Adipose tissue (tissue), 3 donors: Measurements from ENCODE around the gene FOXO6. TPM values are rescaled to one million over a fixed set of nuclear protein-coding genes. Genes with fewer than 3 reads are reported as not detected.

Experiments
- H3K27ac ChIP-seq: one replicate; pipeline ENCODE4 v1.5.1; 2013; ENCODE audit warnings: low read depth, low read length
- WGBS, 3 donors: extraction: QIAGEN DNeasy Blood & Tissue Kit; methylation state at CpG; one replicate each; pipeline ENCODE4 v1.1.7; 2013; 5-methylcytosine and 5-hydroxymethylcytosine counted together
- polyA plus RNA-seq, 3 donors: library from polyadenylated mRNA; stranded (reverse); fragments of 200-250 nt; gene quantifications; one replicate each; pipeline ENCODE4 v1.2.3, GENCODE V29; 2013
- donor health status: healthy with polysubstance abuse.
- donor health status: Bipolar disorder and iron deficiency.
- donor health status: healthy.

FOXO6 gene
- polyA plus RNA-seq = under 1 TPM; 0.24 to 0.37 (median 0.34) TPM

DNA sequence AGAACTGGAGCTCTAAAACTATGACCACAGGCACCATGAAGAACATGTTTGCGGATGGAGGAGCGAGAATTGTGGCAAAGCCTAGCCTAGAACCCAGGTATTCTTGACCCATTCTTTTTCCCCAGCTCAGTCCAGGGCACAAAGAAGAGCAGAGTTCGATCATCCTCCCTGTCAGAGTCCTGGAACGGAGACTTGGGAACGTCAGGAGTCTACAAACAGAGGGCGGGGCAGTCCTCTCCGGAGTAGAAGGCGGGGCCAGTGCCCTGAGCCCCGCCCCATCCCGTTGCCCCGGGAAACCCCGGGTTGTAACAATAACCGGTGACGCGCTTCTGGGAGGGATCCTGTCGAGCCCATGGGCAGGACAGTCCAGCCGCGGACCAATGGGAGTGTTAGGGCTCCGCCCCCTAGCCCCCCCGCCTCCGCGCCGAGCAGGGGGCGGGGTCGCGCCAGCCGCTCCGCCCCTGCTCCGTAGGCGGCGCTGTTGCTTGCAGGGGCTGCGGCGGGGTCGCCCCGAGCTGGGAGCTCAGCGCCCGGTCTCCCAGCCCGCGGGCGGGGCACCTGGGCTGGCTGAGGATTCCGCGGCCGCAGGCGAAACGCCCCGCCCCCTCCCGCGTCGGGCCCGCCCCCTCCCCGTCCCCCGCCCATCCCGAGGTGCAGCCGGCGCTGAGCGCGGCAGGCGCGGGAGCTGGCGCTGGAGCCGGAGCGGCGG, at the start of gene FOXO6:
TSS of gene FOXO6 (plus strand) at position 649 of the 709 bp plus-strand sequence.
- no peak within 1 kb of the TSS for H3K27ac ChIP-seq
- 4% methylated on average over 40 to 63 of the region's 63 CpGs for WGBS, 3 donors

DNA sequence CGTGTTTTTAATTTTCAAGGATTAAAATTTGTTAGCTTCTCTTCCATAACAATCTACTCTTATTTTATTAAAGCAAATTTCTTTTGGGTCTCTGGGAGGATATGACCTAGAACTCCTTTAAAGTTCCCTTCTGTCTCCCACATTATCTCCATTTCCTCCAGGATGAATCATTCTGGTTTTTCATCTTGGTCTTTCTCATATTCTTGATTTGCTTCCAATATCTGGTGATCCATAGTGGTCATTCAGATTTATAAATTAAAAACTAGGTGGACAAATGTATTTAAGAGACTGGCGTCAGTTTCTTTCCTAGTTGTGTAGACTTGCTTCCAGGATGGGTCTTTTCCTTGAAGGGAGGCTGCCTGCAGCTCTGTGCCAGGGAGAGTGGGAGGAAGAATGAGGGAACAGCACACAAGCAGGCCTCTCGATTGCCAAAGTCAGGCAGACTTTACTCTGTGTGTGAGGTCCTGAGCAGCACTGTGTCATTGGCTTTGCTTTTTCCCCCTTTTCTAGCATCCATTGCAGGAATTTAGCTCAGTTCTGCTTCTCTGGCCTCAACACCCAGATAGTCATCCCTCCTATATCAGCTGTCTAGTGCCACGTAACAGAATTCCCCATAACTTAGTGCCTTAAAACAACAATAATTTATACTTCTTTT, 48.1 kb upstream of the FOXO6 start:
- 71 to 88% (median 77%) methylated on average over 4 of the region's 4 CpGs for WGBS, 3 donors
- no peak overlapping the region for H3K27ac ChIP-seq

DNA sequence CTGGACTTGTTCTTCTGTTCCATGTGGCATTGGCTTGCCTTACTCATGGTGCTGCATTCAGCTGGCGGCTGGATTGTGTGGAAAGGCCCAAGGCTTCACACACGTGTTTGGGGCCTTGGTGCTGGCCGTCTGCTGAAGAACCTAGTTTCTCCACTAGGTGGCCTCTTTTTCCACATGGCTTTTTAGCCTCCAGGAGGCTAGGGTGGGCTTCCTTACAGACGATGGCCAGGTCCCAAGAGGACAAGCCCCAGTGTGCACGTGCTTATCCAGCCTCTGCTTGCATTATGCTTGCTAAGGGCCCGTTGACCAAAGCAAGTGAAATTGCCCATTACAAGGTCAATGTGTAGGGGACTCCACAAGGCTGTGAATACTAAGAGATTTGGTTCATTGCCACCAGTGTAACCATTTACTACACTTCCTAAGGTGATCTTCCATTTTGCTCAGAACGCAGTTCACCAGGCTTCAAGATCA, 47.5 kb upstream of the FOXO6 start:
- WGBS, 3 donors = 64 to 81% (median 69%) methylated on average over 7 of the region's 7 CpGs
- no peak overlapping the region for H3K27ac ChIP-seq

DNA sequence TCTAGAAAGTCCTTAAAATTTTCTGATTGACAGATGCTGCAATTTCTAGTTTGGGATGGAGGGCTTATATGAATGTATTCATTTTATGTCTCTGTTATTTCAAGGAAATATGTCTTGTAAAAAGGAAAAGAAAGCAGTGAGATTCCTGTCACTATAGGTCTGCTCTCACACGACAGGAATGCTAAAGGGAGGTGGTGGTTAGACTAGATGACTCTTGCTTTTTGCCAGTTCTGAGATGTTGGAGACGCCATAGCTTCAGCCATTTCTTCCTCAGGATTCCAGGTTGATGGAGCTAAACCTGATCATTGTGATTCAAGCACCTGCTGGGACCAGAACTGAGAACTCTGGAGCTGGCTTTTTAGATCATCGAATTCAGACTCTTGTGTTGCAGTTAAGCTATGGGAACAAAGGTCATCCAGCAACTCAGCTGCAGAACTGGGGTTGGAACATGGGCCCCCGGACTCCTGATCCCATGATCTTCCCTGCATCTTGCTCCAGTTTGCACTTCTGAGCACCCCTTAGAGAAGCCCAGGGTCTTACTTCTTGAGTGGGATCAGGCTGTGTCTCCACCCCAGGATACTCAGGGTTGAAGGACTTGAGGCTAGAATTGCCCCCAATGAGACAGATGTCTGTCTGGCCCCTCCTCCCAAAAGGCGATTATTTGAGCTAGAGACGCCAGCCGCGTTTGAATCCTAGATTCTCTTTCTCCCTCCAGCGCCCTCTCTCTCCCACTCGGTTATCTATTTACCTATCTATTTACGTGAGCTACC, 46.7 kb upstream of the FOXO6 start:
- 75 to 89% (median 80%) methylated on average over 11 of the region's 11 CpGs for WGBS, 3 donors
- no peak overlapping the region for H3K27ac ChIP-seq

DNA sequence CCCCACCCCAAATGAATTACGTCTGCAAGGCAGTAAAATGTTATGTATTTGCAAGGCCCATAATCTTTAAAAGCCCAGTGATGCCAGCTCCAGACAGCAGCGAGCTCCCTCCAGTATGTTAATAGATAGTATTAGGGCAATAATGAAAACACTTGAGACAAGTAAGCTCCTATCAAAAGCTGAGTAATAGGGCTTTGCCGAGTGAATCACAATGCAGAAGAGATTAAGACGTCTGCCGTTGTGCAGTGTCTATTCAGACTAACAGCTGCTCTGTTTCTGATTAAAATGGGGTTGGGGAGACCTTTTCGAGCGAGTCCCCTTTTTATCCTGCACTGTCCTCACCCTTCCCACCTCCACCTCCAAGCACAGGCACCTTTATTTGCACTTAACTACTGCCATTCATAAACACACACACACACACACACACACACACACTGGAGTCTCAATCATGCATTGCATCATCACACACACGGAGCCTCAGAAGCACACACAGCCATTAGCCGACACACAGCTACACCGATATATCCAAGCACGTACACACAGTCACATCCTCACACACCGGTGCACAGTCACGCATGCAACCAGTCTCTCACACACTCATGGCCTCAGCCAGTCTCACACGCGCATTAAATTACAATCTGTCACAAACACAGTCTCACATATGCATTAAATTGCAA, 46.0 kb upstream of the FOXO6 start:
- H3K27ac ChIP-seq = no peak overlapping the region
- 83 to 86% (median 84%) methylated on average over 15 of the region's 15 CpGs for WGBS, 3 donors

DNA sequence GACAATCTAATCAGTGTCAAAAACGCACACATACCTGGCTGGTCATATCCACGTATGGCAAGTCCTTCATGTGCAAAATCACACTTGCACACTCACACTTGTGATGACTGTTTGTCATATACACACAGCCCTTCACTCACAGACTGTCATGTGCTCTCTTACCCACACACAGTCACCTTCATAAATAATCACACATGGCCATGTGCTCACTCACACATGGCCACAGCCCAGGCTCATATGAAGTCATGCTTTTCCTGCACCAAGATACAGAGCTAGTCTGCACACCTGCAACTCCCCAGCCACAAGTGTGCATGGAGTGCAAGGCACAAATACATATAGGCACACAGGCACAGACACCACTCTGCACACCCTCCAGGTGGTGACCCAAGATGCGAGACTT, 45.4 kb upstream of the FOXO6 start:
- H3K27ac ChIP-seq = no peak overlapping the region
- WGBS, 3 donors = 82 to 93% (median 93%) methylated on average over 3 of the region's 3 CpGs

DNA sequence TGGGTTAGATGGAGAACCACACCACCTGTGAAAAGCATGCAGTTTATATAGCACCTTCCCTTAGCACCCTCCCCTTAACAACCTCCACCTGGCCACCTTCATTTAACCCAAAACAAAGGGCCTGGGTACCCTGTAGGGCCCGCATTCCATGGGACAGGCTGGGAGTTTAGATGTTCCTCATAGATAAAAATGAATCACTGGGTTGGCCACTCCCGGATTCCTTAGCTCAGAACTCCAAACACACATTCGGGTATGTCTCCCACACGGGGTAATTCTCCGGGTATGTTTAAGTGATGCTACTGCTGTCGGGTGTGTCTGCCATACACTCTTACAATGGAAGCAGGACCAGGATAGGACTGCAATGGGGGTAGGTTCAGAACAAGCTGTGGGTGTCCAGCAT, 43.9 kb upstream of the FOXO6 start:
- 88 to 96% (median 91%) methylated on average over 6 of the region's 6 CpGs for WGBS, 3 donors
- H3K27ac ChIP-seq = no peak overlapping the region

DNA sequence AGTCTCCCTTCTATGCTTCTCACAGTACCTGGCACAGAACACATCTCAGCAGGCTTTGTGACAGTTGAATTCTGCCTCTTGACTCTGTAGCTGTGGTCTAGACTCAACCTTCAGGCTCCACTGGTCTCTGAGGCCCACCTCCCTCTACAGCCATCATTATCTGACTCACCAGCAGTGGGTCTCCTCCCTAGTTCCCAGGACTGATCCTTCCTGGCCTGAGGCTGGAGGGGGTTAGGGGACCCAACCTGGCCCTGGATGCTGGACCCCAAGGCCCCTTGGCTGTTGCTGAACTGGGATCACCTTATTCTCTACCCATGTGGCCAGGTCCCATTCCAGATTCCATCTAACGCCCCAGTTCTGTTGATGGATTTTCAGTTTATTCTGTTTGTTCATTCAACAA, 43.1 kb upstream of the FOXO6 start:
- WGBS, 3 donors = 90 to 100% (median 92%) methylated on average over 1 of the region's 1 CpG
- H3K27ac ChIP-seq = no peak overlapping the region

DNA sequence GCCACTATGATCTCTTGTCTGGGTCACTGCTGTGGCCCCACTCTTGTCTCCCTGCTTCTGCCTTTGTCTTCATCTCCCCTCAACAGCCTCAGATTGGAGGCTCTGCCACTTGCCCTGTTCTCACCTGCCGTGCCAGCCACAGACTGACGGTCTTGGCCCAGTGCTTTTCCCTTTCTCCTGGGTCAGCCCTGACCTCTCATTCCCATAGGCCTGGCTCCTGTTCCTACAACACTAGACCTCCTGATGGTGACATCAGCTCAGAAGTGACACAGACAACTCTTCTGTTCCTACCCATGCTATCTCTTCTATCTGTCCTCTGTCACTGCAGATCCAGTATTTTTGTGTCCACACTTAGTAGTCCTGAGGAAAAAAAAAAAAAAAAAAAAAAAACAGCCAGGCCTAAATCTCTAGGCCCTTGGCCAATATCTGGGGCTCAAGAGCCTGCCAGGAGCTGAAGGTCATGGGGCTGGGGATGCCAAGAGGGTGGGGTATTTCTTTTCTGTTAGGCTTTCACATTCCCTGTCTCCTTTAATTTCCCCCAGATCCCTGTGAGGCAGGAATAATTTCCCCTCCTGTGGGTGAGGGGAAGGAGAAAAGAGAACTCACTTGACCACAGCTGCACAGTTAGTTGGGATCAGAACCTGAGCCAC, 42.0 kb upstream of the FOXO6 start:
- H3K27ac ChIP-seq = no peak overlapping the region
- WGBS, 3 donors = 37 to 94% (median 92%) methylated on average over 2 of the region's 2 CpGs

DNA sequence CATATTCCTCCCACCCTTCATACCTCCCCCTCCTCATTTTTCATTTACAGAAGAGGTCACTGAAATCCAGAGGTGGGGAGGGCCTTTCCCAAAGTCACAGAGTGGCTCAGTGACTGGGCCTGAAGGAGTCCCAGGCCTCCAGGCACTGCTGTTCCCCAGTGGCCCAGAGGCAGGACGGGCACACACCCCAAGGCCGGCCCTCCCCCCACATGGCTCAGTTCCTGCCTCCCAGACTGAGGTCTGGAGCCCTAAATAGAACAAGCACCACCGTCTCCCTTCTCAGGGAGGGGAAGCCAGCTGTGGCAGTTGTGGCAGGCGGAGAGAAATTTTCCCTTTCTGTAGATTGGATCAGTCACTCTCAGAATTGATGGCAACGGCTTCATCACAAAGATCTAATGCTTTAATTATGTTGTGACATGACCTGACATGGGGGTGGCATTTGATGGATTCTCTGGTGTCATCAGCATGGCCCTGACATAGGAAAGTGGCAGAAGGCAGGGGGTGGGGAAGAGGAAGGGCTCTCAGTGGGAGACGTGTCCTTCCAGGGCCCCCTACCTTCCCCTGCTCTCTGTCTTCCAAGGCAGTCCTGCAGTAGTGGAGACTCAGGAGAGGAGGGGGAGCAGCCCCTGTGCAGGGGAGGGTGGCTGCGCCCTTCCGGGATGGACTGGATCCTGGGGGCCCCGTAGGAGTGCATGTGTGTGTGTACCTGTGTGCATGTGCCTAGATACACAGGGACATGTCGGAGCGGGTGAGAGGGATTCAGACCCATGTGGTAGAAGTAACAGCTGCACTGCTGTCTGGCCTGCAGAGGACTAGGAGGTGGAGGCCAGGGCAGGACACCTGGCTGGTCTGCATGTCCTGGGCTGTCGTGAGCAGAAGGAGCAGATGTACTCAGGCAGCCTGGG, 41.2 kb upstream of the FOXO6 start:
- WGBS, 3 donors = 46 to 72% (median 71%) methylated on average over 12 of the region's 12 CpGs
- no peak overlapping the region for H3K27ac ChIP-seq

DNA sequence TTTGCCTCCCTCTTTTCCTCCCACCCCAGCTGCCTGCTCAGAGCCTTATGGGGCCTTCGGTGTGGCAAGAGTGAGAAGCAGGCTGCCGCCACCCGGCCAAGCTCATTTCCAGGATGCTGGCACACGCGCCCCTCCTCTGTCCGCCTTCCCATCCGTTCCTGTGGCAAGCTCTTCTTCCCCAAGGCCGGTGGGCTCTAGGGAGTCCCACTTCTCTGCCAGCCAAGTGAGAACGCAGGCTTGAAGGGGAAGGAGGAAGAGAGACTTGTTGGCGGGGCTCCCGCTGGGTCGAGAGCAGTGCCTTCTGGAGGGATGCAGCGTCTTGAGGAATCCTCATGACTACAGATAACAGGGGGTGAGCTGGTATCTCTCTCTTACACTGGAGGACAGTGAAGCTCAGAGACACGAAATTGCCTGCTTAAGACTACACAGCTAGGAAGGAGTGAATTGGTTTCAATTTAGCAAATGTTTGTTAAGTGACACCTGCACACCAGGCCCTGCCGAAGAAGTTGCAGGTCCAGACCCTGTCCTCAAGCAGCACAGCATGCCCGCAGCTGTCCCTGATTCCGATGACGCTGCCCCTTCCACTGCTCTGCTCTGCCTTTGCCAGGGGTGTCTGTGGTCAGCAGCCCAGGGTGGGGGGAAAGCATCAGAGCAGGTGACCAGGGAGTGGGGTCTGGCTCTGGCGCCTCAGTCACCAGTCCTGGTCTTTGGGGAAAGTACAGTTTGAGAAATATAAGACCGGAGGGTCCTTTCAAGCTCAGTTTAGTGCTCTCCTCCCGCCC, 40.1 kb upstream of the FOXO6 start:
- H3K27ac ChIP-seq = no peak overlapping the region
- WGBS, 3 donors = 78 to 91% (median 79%) methylated on average over 21 of the region's 21 CpGs

DNA sequence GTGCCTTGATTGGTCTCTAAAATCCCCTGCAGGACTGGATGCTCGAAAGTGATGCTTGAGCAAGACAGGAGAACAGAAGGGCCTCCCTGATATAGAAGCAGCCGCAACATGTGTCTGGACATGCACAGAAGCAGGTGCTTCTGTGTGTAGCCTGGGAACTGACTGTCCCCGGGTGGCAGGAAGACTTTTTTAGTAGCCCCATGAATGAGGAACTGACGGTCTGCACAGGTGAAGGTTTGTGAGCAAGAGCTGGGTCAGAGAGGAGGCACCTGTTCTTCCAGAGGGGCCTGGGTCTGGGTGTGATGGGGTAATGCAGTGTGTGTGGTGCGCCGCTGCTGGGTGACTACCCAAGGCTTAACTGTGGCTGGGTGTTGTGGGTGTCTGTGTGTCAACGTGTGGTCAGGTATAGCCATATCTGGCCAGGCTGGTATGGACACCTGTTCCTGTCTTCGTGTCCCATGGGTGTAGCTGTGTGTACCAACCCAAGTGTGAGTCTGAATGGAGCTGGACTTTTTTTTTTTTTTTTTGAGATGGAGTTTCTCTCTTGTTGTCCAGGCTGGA, 39.1 kb upstream of the FOXO6 start:
- 89 to 95% (median 90%) methylated on average over 8 of the region's 8 CpGs for WGBS, 3 donors
- no peak overlapping the region for H3K27ac ChIP-seq

DNA sequence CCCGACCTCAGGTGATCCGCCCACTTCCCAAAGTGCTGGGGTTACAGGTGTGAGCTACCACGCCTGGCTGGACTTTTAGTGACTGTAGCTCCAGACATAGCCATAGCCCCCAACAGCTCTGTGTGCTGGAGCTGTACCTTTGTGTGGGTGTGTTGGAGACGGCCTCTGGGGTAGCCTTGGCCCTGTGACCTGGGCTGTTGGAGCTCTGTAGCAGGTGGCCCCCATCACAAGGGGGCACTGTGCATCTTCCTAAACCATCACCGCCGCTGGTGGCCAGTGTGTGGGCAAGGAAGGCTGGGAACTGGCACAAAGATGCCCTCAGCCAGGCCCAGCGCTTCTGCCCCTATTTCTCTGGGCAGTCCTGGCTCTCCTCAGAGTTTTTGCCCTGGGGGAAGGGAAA, 38.4 kb upstream of the FOXO6 start:
- WGBS, 3 donors = 70 to 86% (median 79%) methylated on average over 7 of the region's 7 CpGs
- H3K27ac ChIP-seq = no peak overlapping the region

DNA sequence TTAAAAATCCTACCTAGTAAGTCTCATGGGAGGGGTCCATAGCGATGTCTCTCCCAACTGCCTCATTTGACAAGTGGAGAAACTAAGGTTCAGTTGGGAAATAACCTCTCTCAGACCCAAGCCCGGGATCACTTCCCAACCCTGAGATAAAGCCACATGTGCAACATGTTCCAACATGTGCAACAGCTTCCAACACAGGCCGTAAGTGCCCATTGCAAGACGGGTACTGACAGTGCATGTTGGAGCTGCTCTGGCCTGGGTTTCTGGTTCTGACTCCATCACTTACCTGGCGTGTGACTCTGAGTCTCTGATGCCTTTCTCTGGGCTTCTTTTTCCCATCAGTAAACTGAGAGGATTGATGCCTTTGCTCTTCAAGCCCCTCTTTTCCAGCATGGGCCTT, 38.0 kb upstream of the FOXO6 start:
- no peak overlapping the region for H3K27ac ChIP-seq
- WGBS, 3 donors = 89 to 91% (median 89%) methylated on average over 5 of the region's 5 CpGs

DNA sequence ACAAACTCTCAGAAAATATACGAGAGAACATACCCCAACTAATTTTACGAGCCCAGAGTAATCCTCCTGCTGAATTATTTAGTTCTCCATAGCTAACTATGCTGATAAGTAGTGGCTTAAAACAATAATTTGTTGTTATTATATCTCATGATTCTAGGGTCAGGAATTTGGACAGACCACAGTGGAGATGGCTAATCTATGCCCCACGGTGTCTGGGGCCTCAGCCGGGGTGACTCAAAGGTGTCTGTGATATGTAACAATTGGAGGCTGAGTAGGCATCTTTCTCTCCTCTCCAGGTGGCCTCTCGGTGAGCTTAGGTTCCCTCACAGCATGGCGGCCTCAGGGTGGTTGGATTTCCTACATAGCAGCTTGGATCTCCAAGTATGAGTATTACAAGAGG, 35.4 kb upstream of the FOXO6 start:
- 93 to 95% (median 93%) methylated on average over 6 of the region's 6 CpGs for WGBS, 3 donors
- H3K27ac ChIP-seq = no peak overlapping the region

DNA sequence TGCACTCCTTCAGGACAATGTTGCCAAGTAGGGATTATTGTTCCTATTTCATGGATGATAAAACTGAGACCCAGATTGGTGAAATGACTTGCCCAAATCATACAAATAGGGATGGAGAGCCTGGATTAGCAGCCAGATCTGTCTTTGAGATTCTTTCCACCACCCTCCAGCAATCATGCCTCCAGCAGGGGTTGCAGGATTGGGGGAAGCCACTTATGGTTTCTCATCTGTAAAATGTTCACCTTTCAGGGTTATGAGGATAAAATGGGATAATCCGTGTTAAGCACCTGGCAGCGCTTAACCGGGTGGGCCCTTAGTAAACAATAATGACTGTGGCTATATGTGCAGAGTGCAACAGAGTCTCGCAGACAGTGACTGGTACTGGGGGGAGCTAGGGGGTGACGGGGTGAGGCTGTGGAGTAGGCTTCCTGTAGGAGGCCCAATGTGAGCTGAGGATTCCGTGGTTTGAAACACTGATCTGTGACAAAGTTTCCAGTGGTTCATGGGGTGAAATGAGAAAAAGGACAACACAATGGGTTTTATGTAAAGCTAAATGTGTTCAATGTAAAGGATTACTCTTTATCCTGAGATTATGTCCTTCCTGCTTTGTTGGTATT, 33.7 kb upstream of the FOXO6 start:
- 73 to 86% (median 73%) methylated on average over 6 of the region's 6 CpGs for WGBS, 3 donors
- no peak overlapping the region for H3K27ac ChIP-seq
